ENCODE results near the gene CACNB2.

The CACNB2 gene

DNA sequence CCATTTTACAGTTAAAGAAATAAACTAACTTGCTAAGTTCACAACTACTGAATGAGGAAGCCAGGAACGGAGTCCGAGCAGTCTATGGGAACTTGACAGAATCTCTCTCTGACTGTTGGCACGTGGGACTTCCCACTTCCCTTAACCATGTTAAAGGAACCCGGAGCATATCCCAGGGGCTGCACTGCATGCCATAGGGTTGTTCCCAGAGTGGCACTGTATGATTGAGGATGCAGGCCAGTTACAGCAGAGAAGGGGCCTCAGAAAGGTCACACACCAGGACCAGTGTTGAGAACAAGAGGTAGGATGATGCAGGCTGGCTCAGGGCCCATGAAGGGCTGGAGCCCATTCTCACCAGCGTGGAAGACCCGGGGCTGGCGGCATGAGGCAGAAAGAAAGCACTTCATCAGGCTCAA, 309.4 kb downstream of the CACNB2 start:
- FAIRE-seq (no peak), DNase-seq (ENCODE audit: insufficient read length, low spot score) (no peak)
- TF ChIP-seq POLR2AphosphoS5 (IDR thresholded peaks at IDR 0.05; ENCODE audit: low read depth, low read length) (no peak), PAX5 (IDR thresholded peaks at IDR 0.05; ENCODE audit: insufficient read depth, low read length, severe bottlenecking) (no peak), TAF1 (IDR thresholded peaks at IDR 0.05; ENCODE audit: low read depth, low read length) (no peak), POU2F2 (IDR thresholded peaks at IDR 0.05; ENCODE audit: low read depth, low read length) (no peak), POLR2A (IDR thresholded peaks at IDR 0.05; ENCODE audit: low read depth, low read length) (no peak), SPI1 (IDR thresholded peaks at IDR 0.05; ENCODE audit: low read depth, low read length) (no peak)

DNA sequence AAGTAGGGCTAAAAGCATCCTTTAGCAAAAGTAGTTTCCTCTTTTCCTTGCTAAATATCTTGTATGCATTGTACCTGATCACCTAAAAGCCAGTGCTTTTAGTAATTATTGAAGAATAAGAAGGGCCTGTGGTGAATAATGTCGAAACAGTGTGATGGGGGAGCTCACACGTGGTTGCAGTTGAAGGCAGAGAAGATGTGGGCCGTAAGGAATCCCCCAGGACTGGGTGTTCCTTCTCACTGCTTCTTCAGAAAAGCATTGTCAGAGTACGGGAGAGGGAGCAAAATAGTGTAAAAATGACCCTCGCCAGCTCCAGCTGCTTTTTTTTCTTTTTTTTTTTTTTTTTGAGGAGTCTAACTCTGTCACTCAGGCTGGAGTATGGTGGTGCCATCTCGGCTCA, 310.1 kb downstream of the CACNB2 start:
- FAIRE-seq (no peak), DNase-seq (ENCODE audit: insufficient read length, low spot score) (no peak)
- TF ChIP-seq PAX5 (IDR thresholded peaks at IDR 0.05; ENCODE audit: insufficient read depth, low read length, severe bottlenecking) (no peak), POU2F2 (IDR thresholded peaks at IDR 0.05; ENCODE audit: low read depth, low read length) (no peak), SPI1 (IDR thresholded peaks at IDR 0.05; ENCODE audit: low read depth, low read length) (no peak), POLR2A (IDR thresholded peaks at IDR 0.05; ENCODE audit: low read depth, low read length) (no peak), POLR2AphosphoS5 (IDR thresholded peaks at IDR 0.05; ENCODE audit: low read depth, low read length) (no peak), TAF1 (IDR thresholded peaks at IDR 0.05; ENCODE audit: low read depth, low read length) (no peak)

DNA sequence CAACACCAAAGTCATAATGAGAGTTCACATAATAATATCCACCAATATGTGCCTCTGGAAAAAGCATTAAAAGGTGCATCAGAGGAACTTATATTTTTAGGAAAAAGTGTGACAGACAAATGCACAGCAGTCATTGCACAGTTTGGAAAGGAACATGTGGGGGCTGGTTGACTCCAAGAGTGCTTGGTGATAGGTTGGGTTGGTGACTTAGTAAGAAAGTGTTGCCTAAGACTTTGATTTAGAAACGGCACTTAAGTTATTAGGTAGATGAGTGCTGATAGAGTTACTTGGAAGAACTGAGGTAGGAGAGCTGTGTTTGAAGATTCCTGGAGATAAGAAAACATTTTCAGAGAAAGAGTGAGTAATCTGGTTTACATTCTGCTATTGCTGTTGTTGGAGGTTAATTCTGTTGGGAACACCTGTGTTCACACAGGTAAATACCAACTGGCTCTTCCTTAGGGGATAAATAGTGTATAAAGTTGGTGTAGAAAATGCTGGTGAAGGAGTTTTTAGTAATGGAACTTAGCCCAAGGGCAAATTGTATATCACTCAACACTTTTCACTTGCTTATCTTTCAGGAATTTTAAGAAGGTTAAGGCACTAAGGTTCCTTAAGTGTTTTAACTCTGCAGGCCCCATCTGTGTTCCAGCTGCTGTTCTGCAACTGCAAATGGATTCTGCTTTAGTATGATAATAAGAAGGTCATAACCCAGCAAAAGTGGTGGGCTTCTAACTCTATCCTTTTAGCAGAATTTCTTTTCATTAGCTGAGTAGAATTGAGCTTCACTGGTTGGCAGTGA, 315.1 kb downstream of the CACNB2 start:
- DNase-seq (ENCODE audit: insufficient read length, low spot score), result no peak
- no peak for TF ChIP-seq POU2F2 (IDR thresholded peaks at IDR 0.05; ENCODE audit: low read depth, low read length)
- TF ChIP-seq TAF1 (IDR thresholded peaks at IDR 0.05; ENCODE audit: low read depth, low read length), result no peak
- TF ChIP-seq POLR2A (IDR thresholded peaks at IDR 0.05; ENCODE audit: low read depth, low read length), result no peak
- no peak for TF ChIP-seq PAX5 (IDR thresholded peaks at IDR 0.05; ENCODE audit: insufficient read depth, low read length, severe bottlenecking)
- no peak for TF ChIP-seq POLR2AphosphoS5 (IDR thresholded peaks at IDR 0.05; ENCODE audit: low read depth, low read length)
- no peak for TF ChIP-seq SPI1 (IDR thresholded peaks at IDR 0.05; ENCODE audit: low read depth, low read length)
- no peak for FAIRE-seq

DNA sequence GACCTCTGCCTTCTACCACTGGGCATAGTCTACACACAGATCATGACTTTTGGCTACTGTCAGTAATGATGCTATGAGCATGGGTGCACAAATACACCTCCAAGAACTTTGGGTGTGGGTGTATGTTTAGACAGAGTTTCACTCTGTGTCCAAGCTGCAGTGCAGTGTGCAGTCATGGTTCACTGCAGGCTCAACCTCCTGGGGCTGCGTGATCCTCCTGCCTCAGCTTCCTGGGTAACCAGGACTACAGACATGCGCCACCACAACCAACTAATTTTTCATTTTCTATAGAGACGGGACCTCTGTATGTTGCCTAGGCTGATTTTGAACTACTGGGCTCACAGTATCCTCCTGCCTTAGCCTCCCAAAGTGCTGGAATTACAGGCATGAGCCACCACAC, 316.8 kb downstream of the CACNB2 start:
- TF ChIP-seq POLR2AphosphoS5 (IDR thresholded peaks at IDR 0.05; ENCODE audit: low read depth, low read length) (no peak), PAX5 (IDR thresholded peaks at IDR 0.05; ENCODE audit: insufficient read depth, low read length, severe bottlenecking) (peak; percentile 74)
- FAIRE-seq (peak; percentile 80), DNase-seq (ENCODE audit: insufficient read length, low spot score) (no peak)

DNA sequence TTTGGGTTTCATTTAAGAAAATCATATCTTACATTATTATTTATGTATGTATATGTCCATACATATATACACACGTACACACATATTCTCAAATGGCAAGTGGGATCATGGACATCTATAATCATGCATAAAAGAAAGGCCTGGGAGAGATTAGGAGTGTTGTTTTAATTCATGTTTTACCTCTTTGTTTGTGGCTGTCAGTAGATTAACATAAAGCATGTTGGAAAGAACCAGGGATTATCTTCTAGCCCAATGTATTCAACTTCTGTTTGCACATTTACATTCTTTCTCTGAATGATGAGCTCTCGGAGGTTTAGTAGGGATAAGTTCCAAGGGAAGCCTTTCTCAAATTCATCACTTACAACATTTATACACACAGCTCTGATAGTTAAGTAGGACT, 319.8 kb downstream of the CACNB2 start:
- DNase-seq (ENCODE audit: insufficient read length, low spot score) (no peak), FAIRE-seq (no peak)

DNA sequence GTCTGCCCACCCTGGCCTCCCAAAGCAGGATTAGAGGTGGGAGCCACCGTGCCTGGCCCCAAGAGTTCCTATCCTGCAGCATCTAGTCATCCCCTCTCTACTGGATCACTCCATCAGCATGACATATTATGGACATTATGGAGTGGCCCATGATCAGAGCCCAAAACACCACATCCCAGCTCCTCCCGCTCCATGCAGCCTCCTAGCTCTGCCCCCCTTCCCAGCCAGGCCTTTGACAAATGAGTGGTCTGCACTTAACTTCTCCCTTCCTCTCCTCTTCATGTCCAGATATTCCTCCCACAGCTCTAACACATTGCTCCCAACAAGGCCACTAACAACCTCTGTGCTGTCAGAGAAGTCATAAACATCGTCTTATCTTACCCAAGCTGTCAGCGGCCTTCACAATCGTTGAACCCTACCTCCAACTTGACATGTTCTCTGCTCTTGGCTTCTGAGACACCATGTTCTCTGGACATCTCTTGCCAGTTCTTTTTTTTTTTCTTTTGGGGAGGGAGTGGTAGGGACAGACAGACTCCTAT, 323.5 kb downstream of the CACNB2 start:
- DNase-seq (ENCODE audit: insufficient read length, low spot score), result no peak
- TF ChIP-seq POLR2AphosphoS5 (IDR thresholded peaks at IDR 0.05; ENCODE audit: low read depth, low read length), result no peak
- no peak for TF ChIP-seq POLR2A (IDR thresholded peaks at IDR 0.05; ENCODE audit: low read depth, low read length)
- no peak for TF ChIP-seq POU2F2 (IDR thresholded peaks at IDR 0.05; ENCODE audit: low read depth, low read length)
- TF ChIP-seq TAF1 (IDR thresholded peaks at IDR 0.05; ENCODE audit: low read depth, low read length), result no peak
- TF ChIP-seq PAX5 (IDR thresholded peaks at IDR 0.05; ENCODE audit: insufficient read depth, low read length, severe bottlenecking), result no peak
- TF ChIP-seq SPI1 (IDR thresholded peaks at IDR 0.05; ENCODE audit: low read depth, low read length), result no peak
- no peak for FAIRE-seq

More for the DNA sequence above, 319.8 kb downstream of the CACNB2 start:
- TF ChIP-seq SPI1 (IDR thresholded peaks at IDR 0.05; ENCODE audit: low read depth, low read length) (no peak), TAF1 (IDR thresholded peaks at IDR 0.05; ENCODE audit: low read depth, low read length) (no peak), POLR2AphosphoS5 (IDR thresholded peaks at IDR 0.05; ENCODE audit: low read depth, low read length) (no peak), POLR2A (IDR thresholded peaks at IDR 0.05; ENCODE audit: low read depth, low read length) (no peak), POU2F2 (IDR thresholded peaks at IDR 0.05; ENCODE audit: low read depth, low read length) (no peak), PAX5 (IDR thresholded peaks at IDR 0.05; ENCODE audit: insufficient read depth, low read length, severe bottlenecking) (no peak)

DNA sequence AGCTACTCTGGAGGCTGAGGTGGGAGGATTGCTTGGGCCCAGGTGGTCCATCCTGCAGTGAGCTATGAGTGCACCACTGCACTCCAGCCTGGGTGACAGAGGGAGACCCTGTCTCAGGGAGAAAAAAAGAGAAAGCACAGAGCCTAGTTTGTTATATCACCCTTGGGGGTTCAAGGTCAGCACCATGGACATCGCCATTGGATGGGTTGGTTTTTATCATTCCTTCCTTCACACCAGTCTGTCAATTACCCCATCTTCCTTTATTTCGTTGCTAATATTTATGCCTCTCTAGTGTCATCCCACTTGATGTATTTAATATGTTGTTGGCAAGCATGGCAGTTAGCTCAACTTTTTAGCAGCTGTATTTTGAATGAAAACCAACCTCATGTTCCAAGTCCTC, 328.9 kb downstream of the CACNB2 start:
- FAIRE-seq, result no peak
- DNase-seq (ENCODE audit: insufficient read length, low spot score), result no peak
- TF ChIP-seq POU2F2 (IDR thresholded peaks at IDR 0.05; ENCODE audit: low read depth, low read length) (no peak), TAF1 (IDR thresholded peaks at IDR 0.05; ENCODE audit: low read depth, low read length) (no peak), SPI1 (IDR thresholded peaks at IDR 0.05; ENCODE audit: low read depth, low read length) (no peak), POLR2AphosphoS5 (IDR thresholded peaks at IDR 0.05; ENCODE audit: low read depth, low read length) (no peak), POLR2A (IDR thresholded peaks at IDR 0.05; ENCODE audit: low read depth, low read length) (no peak), PAX5 (IDR thresholded peaks at IDR 0.05; ENCODE audit: insufficient read depth, low read length, severe bottlenecking) (no peak)

DNA sequence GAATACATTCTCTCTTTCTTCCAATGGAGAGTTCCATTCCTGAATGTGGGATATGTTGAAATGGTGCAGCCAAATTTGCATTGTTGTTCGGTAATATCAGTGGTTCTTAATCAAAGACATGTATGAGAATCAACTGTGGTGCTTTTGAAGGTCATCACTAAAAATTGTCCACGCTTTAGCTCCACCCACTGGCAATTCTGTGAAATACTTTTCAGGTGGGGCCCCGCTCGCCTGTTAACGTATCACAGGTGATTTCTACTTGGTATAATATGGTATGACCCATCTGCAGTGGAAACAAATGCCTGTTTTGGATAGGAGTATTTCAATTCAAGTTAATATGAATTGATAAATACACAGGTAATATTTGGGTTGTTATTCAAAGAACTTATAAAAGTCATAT, 332.8 kb downstream of the CACNB2 start:
- FAIRE-seq, result no peak
- no peak for DNase-seq (ENCODE audit: insufficient read length, low spot score)

DNA sequence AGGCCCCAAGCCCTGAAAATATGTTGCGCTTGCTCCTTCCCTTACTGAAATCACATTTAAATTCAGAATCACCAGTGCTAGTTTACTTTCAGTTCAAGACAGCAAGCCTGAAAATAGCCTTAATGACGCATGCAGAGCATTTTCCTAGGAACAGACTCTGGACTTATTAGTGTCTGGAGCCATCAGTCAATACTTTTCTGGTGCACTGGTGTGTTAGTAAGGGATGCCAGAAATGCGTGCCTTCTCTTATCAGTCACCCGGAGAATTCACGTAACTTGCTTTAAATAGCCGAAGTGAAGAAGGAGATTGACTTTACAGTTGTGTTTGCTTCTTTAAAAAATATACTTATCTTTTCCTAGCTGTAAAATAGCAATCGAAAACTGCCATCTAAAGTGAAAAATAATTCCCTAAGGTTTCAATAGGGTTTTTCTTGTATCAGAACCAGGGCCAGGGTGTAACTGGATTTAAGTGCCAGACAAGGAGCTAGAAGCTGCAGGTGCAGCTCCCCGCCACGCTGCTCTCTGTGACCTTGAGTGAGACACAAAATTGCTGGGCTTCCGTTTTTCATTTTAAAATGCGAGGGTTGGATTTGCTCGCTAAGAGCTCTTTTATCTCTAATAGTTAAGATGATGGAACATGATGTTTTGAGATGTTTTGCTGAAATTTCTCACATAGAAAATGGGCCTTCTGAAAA, 333.3 kb downstream of the CACNB2 start:
- no peak for TF ChIP-seq POLR2AphosphoS5 (IDR thresholded peaks at IDR 0.05; ENCODE audit: low read depth, low read length)
- DNase-seq (ENCODE audit: insufficient read length, low spot score) (no peak), FAIRE-seq (no peak)

More for the DNA sequence above, 332.8 kb downstream of the CACNB2 start:
- no peak for TF ChIP-seq POLR2AphosphoS5 (IDR thresholded peaks at IDR 0.05; ENCODE audit: low read depth, low read length)

DNA sequence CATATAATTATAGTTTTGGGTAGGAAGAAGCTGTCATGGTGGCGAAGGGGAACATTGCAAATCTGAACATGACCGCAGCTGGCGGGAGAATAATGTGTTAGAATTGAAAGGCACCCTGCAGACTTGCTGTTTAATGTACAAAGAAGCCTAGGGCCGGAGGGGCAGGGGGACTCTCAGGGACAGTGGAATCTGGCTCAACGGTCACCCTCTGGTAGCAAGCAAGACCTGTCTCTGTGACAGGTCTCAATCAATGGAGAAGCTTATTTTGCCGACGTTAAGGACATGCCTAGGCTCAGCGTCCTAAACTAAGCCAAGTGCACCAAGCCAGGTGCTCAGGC, 333.9 kb downstream of the CACNB2 start:
- DNase-seq (ENCODE audit: insufficient read length, low spot score) (no peak), FAIRE-seq (no peak)
- no peak for TF ChIP-seq POU2F2 (IDR thresholded peaks at IDR 0.05; ENCODE audit: low read depth, low read length)
- no peak for TF ChIP-seq POLR2AphosphoS5 (IDR thresholded peaks at IDR 0.05; ENCODE audit: low read depth, low read length)
- TF ChIP-seq SPI1 (IDR thresholded peaks at IDR 0.05; ENCODE audit: low read depth, low read length), result no peak
- TF ChIP-seq TAF1 (IDR thresholded peaks at IDR 0.05; ENCODE audit: low read depth, low read length), result no peak
- TF ChIP-seq POLR2A (IDR thresholded peaks at IDR 0.05; ENCODE audit: low read depth, low read length), result no peak
- no peak for TF ChIP-seq PAX5 (IDR thresholded peaks at IDR 0.05; ENCODE audit: insufficient read depth, low read length, severe bottlenecking)
